Keratinocyte (primary cell): ENCODE measurements around the gene CLPTM1L.

Experiments
- CTCF ChIP-seq, 3 experiments: IDR thresholded peaks in 1 of 3; conservative IDR thresholded peaks in 1 of 3; optimal IDR thresholded peaks in 1 of 3; 2 replicates in 2 of 3; 3 replicates in 1 of 3; pipeline versions ENCODE3 to v1.5.1; 2011; ENCODE audit warnings: low read length in 3 of 3, mild to moderate bottlenecking in 3 of 3, moderate library complexity in 2 of 3, control low read depth in 1 of 3, inconsistent platforms in 1 of 3; ENCODE audit not compliant: insufficient read depth in 2 of 3; ENCODE audit errors: extremely low read depth in 1 of 3
- EZH2 ChIP-seq: IDR thresholded peaks from one replicate; pipeline ENCODE4 v1.6.1; 2012; ENCODE audit warnings: inconsistent platforms, mild to moderate bottlenecking, low read length, moderate library complexity

GRCh38 chr5:1392261-1392660 is 47.4 kb upstream of the CLPTM1L start:
- TF ChIP-seq CTCF (optimal IDR thresholded peaks at IDR 0.05 in 1 of 3, IDR thresholded peaks at IDR 0.05 in 1 of 3, conservative IDR thresholded peaks at IDR 0.05 in 1 of 3; ENCODE audit: extremely low read depth in 1 of 3, insufficient read depth in 2 of 3, low read length in 3 of 3): no peak
- TF ChIP-seq EZH2: no peak
